Calu3 (cell line): Measurements from ENCODE around the gene PTPRO. TPM values are rescaled to one million over a fixed set of nuclear protein-coding genes. Genes with fewer than 3 reads are reported as not detected.

Experiments
- BruUV-seq: library from RNA; stranded (reverse); fragments of 400-500 nt; replicated peaks from 2 replicates; lab custom pipeline; 2021; lab: Mats Ljungman, UMichigan
- CTCF ChIA-PET: fragments of 300-600 bp; sonication (Branson Sonifier 250); formaldehyde crosslinking; loops from one replicate; lab custom pipeline; 2022; ENCODE audit warnings: antibody characterized with exemption; lab: Charles Lee
- DNase-seq: peaks from one replicate; pipeline ENCODE4 v3.0.0; 2022
- H3K27ac Mint-ChIP-seq: one replicate; pipeline ENCODE4 v1.8.0; 2022; ENCODE audit warnings: mixed read lengths; ENCODE audit not compliant: unreplicated experiment
- H3K27me3 Mint-ChIP-seq: one replicate; pipeline ENCODE4 v1.8.0; 2022; ENCODE audit warnings: mixed read lengths; ENCODE audit not compliant: unreplicated experiment
- H3K36me3 Mint-ChIP-seq: one replicate; pipeline ENCODE4 v1.8.0; 2022; ENCODE audit warnings: mild to moderate bottlenecking, moderate library complexity, mixed read lengths; ENCODE audit not compliant: insufficient read depth, unreplicated experiment
- H3K4me1 Mint-ChIP-seq: one replicate; pipeline ENCODE4 v1.8.0; 2022; ENCODE audit warnings: mild to moderate bottlenecking, low read depth, mixed read lengths; ENCODE audit not compliant: unreplicated experiment
- H3K4me3 Mint-ChIP-seq: one replicate; pipeline ENCODE4 v1.8.0; 2022; ENCODE audit warnings: mild to moderate bottlenecking, low read depth, moderate library complexity, mixed read lengths; ENCODE audit not compliant: unreplicated experiment
- H3K9me3 Mint-ChIP-seq: one replicate; pipeline ENCODE4 v1.8.0; 2022; ENCODE audit warnings: low read depth, mixed read lengths; ENCODE audit not compliant: unreplicated experiment
- intact Hi-C: fragments of 100-400 bp; cut with micrococcal nuclease; formaldehyde crosslinking; loops from one replicate; pipeline ENCODE4 v1.10.0; 2022; ENCODE audit not compliant: unreplicated experiment
- total RNA-seq: library from RNA; stranded (reverse); gene quantifications from 2 replicates; pipeline ENCODE4 v1.2.3, GENCODE V29; 2022
- TF ChIP-seq, protein P1 (sequence below): fragments of 200-600 bp; IDR thresholded peaks from one replicate; pipeline ENCODE4 v1.8.0; 2022; ENCODE audit warnings: antibody characterized with exemption; ENCODE audit not compliant: unreplicated experiment

Gene PTPRO
- total RNA-seq, 1 experiment from 2014 or later: not detected

DNA sequence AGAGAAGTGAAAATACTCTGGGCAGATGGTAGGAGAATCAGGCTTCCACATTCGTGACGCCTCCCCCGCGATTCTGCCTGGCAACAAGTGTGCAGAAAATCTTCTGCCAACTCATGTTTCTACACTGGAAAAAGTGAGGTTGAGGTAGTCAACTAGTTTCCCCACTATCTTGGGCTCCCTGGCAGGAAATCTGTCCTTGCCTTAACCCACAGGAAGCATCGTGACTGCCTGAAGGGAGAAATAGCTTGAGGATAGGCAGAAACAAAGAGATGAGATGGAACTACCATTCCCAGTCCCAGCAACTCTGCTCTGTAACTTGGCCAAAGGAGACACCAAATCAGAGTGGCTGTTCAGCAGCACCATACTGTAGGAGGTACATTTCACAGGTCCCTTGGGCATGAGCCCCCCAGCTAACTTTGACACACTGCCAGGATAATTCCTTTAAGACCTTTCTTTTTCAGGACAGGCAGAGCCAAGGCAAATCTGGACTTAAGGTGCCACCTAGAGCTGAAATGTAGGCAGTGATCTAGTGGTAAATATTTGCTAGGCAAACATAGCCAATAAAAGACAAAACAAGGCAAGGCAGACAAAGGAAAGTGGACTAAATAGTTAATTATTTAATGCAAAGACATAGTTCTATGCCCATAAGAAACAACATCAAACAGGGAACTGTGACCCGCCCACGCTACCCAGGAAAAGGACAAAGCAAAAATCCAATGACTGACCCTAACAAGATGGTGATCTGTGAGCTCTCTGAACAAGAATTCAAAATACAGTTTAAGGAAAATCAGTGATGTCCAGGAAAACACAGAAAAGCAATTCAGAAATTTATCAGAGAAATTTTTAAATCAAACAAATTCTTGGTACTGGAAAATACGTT, 205.1 kb downstream of the PTPRO start:
- TF ChIP-seq, protein P1, sequence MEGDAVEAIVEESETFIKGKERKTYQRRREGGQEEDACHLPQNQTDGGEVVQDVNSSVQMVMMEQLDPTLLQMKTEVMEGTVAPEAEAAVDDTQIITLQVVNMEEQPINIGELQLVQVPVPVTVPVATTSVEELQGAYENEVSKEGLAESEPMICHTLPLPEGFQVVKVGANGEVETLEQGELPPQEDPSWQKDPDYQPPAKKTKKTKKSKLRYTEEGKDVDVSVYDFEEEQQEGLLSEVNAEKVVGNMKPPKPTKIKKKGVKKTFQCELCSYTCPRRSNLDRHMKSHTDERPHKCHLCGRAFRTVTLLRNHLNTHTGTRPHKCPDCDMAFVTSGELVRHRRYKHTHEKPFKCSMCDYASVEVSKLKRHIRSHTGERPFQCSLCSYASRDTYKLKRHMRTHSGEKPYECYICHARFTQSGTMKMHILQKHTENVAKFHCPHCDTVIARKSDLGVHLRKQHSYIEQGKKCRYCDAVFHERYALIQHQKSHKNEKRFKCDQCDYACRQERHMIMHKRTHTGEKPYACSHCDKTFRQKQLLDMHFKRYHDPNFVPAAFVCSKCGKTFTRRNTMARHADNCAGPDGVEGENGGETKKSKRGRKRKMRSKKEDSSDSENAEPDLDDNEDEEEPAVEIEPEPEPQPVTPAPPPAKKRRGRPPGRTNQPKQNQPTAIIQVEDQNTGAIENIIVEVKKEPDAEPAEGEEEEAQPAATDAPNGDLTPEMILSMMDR: no peak
- Mint-ChIP-seq H3K27me3 (no peaks in the 10 kb centered on the region), H3K27ac (no peak overlapping the region), H3K36me3 (no peaks in the 10 kb centered on the region), H3K9me3 (no peaks in the 10 kb centered on the region), H3K4me1 (peaks cover 26% of the 10 kb centered on the region), H3K4me3 (no peak overlapping the region)
- intact Hi-C loops: loop anchor here (1.0 kb wide), 1 partner anchor 300 kb away; no protein-coding TSS in a partner anchor
- DNase-seq: peak; percentile 24
- no TSS peak for BruUV-seq
- CTCF ChIA-PET: interaction anchor here (1.4 to 1.7 kb wide), 3 partner anchors 300 to 356 kb away, joined by 4 to 10 read pairs (median 9); partner anchors contain the start of gene RERG

DNA sequence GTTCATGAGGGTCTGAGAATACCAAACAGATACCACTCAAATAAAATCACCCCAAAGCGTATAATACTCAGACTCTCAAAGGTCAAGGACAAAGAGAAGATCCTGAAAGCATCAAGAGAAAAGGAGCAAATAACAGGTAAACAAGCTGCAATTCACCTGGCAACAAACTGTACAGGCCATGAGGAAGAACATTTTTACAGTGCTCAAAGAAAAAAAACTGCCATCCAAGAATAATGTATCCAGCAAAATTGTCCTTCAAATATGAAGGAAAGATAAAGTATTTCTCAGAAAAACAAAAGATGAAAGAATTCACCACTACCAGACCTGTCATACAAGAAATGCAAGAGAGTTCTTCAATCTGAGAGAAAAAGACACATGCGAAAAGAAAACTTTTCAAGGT, 206.4 kb downstream of the PTPRO start:
- TF ChIP-seq, protein P1: no peak
- BruUV-seq: no TSS peak
- Mint-ChIP-seq H3K4me3 (no peak overlapping the region), H3K36me3 (no peaks in the 10 kb centered on the region), H3K27me3 (no peaks in the 10 kb centered on the region), H3K4me1 (peaks cover 31% of the 10 kb centered on the region), H3K27ac (no peak overlapping the region), H3K9me3 (no peaks in the 10 kb centered on the region)
- CTCF ChIA-PET: interaction anchor here (1.4 to 1.7 kb wide), 2 partner anchors 307 to 357 kb away, joined by 4 to 10 read pairs; partner anchors contain the start of gene RERG
- DNase-seq: no peak
- intact Hi-C loops: no loop called here

DNA sequence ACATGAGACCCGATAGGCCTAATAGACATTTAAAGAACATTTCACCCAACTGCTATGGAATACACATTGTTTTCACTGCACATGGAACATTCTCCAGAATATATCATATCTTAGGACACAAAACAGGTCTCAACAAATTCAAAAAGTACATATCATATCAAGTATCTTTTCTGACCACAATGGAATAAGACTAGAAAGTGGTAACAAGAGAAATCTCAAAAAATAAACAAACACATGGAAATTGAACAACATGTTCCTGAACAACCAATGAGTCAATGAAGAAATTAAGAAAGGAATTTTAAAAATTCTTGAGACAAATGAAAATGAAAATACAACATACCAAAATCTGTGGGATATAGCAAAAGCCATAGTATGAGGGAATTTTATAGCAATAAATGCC, 208.1 kb downstream of the PTPRO start:
- H3K27me3 Mint-ChIP-seq: no peaks in the 10 kb centered on the region
- intact Hi-C loops: loop anchor here (5.0 kb wide), 1 partner anchor 367 kb away; no protein-coding TSS in a partner anchor
- no peaks in the 10 kb centered on the region for H3K36me3 Mint-ChIP-seq
- H3K4me1 Mint-ChIP-seq: peaks cover 23% of the 10 kb centered on the region
- TF ChIP-seq, protein P1: no peak
- CTCF ChIA-PET: no interaction called here
- H3K4me3 Mint-ChIP-seq: no peak overlapping the region
- no peak for DNase-seq
- H3K9me3 Mint-ChIP-seq: no peaks in the 10 kb centered on the region
- H3K27ac Mint-ChIP-seq: no peak overlapping the region
- no TSS peak for BruUV-seq

DNA sequence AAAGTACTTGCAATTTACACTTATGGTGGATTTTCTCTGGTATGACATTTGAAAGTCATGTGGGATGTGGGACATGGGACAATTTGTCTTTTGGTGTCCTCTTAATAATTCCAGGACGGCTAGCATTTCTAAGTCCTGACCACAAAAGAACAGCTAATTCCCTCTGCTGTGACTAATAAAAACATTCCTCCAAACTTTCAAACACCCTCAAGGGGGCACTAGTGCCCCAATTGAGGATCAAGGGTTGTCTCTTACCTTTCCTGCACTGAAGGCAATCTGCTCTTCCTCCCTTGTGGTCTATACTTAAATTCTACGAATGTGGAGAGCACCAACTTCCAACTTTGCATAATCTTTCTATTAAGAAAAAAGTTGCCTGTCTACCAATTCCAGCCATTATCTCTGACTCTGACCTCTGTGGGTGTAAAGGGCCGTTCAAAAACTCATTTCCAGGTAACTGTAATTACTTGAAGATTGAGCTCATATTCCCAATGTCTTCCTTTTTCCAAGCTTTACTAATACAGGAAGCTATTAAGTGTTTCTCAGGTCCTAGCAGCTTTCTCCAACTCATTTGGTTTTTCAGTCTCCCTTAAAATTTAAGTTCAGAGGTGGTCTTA, 210.2 kb downstream of the PTPRO start:
- no peaks in the 10 kb centered on the region for H3K27me3 Mint-ChIP-seq
- peak; percentile 74 for DNase-seq
- no peaks in the 10 kb centered on the region for H3K36me3 Mint-ChIP-seq
- intact Hi-C loops: loop anchor here (1.0 to 5.0 kb wide), 4 partner anchors 52 to 365 kb away; no protein-coding TSS in a partner anchor
- no peaks in the 10 kb centered on the region for H3K9me3 Mint-ChIP-seq
- CTCF ChIA-PET: interaction anchor here (0.6 to 2.3 kb wide), 12 partner anchors 24 to 367 kb away, joined by 3 to 55 read pairs (median 4); partner anchors contain the start of gene RERG
- H3K4me3 Mint-ChIP-seq: no peak overlapping the region
- TF ChIP-seq, protein P1: peak; percentile 63
- H3K27ac Mint-ChIP-seq: no peak overlapping the region
- peaks cover 14% of the 10 kb centered on the region for H3K4me1 Mint-ChIP-seq
- BruUV-seq: no TSS peak
